Measurements from ENCODE around the gene BCS1L.

The BCS1L gene

DNA sequence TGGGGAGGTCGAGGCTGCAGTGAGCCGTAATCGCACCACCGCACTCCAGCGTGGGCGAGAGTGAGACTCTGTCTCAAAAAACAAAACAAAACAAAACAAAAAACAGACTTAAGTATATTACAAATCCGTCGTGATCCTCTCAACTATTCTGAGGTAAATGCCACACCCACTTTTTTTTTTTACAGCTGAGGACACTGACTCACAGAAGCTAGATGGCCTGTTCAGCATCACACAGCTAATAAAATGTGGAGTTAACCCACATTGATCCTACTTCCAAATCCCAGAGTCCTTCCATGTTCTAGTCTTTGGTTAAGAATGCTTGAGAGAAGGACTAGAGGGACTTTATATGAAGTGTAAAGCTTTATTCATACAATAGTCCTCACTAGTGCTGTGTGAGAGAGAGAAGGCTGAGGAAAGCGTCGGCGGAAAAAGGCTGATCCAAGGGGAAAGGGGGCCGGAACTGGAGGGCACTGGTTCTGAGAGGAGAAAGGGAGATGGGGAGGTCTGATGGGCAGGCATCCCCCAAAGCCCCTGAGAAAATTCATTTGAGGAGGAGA is 11.7 kb downstream of the BCS1L start:
- H3K4me3 ChIP-seq (replicated peaks; ENCODE audit: insufficient read depth, low read length) = peak overlapping the region; percentile 100
- H3K27me3 ChIP-seq (ENCODE audit: insufficient read depth, poor library complexity, severe bottlenecking) = no peaks in the 10 kb centered on the region
- TF ChIP-seq, protein P1, sequence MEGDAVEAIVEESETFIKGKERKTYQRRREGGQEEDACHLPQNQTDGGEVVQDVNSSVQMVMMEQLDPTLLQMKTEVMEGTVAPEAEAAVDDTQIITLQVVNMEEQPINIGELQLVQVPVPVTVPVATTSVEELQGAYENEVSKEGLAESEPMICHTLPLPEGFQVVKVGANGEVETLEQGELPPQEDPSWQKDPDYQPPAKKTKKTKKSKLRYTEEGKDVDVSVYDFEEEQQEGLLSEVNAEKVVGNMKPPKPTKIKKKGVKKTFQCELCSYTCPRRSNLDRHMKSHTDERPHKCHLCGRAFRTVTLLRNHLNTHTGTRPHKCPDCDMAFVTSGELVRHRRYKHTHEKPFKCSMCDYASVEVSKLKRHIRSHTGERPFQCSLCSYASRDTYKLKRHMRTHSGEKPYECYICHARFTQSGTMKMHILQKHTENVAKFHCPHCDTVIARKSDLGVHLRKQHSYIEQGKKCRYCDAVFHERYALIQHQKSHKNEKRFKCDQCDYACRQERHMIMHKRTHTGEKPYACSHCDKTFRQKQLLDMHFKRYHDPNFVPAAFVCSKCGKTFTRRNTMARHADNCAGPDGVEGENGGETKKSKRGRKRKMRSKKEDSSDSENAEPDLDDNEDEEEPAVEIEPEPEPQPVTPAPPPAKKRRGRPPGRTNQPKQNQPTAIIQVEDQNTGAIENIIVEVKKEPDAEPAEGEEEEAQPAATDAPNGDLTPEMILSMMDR (IDR thresholded peaks at IDR 0.05; ENCODE audit: insufficient read depth, low read length) = no peak
- TF ChIP-seq SPI1 (IDR thresholded peaks at IDR 0.05; ENCODE audit: borderline replicate concordance, low read depth) (no peak), POLR2AphosphoS5 (IDR thresholded peaks at IDR 0.05; ENCODE audit: low read depth) (no peak), GABPA (IDR thresholded peaks at IDR 0.05; ENCODE audit: low read depth) (no peak)
- TF ChIP-seq, protein P2, sequence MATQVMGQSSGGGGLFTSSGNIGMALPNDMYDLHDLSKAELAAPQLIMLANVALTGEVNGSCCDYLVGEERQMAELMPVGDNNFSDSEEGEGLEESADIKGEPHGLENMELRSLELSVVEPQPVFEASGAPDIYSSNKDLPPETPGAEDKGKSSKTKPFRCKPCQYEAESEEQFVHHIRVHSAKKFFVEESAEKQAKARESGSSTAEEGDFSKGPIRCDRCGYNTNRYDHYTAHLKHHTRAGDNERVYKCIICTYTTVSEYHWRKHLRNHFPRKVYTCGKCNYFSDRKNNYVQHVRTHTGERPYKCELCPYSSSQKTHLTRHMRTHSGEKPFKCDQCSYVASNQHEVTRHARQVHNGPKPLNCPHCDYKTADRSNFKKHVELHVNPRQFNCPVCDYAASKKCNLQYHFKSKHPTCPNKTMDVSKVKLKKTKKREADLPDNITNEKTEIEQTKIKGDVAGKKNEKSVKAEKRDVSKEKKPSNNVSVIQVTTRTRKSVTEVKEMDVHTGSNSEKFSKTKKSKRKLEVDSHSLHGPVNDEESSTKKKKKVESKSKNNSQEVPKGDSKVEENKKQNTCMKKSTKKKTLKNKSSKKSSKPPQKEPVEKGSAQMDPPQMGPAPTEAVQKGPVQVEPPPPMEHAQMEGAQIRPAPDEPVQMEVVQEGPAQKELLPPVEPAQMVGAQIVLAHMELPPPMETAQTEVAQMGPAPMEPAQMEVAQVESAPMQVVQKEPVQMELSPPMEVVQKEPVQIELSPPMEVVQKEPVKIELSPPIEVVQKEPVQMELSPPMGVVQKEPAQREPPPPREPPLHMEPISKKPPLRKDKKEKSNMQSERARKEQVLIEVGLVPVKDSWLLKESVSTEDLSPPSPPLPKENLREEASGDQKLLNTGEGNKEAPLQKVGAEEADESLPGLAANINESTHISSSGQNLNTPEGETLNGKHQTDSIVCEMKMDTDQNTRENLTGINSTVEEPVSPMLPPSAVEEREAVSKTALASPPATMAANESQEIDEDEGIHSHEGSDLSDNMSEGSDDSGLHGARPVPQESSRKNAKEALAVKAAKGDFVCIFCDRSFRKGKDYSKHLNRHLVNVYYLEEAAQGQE (IDR thresholded peaks at IDR 0.05; ENCODE audit: insufficient replicate concordance, low read depth) = no peak
- peak overlapping the region; percentile 71 for H3K27ac ChIP-seq (replicated peaks)
- no peak for DNase-seq (ENCODE audit: low read depth in 1 of 2, low spot score in 1 of 2)

DNA sequence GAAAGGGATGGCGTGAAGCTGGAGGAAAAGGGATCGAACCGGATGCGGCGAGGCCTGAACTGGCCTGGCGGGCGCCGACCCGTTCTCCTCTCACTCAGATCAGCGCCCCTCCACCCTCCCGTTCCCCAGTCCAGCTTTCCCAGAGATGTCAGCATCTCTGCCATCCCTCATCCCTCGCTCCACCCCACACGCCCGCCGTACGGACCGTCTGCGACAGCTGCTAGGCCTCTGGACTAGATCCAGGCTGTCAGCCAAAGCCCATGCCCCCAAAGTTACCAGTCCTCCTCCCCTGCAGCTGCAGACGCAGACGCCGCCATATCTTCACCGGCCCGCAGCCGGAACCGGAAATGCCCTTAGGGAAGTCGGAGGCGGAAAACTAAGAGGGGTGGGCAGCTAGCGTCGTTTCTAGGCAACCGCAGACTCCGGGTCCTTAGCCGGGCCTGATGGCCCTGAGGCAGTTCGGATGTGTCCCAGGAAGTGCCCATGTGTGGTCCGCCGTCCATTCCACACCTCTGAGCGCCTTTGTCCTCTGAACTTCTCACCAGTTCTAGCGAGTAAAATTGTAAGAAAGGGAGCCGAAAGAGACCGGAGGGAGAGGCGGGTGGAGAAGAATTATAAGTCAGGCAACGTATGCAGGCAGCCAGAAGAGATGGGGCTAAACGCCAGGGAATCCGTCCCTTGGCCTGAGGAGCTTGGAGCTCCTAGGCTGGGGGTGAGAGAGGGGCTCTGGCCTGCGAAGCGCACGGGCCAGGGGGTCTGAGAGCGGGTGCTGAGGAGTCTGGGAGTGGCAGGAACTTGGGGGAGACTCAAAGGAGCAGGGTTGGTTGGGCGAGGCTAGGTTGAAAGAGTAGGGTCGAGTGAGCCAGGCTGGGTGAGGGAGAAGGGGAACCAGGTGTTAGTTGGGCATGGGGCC is 12.4 kb downstream of the BCS1L start, which contains the start of the genes RNF25 and STK36:
Gene RNF25, minus strand, starts transcription at position 349 of the 913 bp plus-strand sequence. Its CDS starts 32 bp downstream, at position 317.
Gene STK36, plus strand, starts transcription at position 433 of the 913 bp plus-strand sequence. CDS start 744 bp downstream, outside the sequence.
- peak within 1 kb of the TSS; percentile 71 for H3K27ac ChIP-seq (replicated peaks)
- DNase-seq (ENCODE audit: low read depth in 1 of 2, low spot score in 1 of 2) = peak; percentile 63 to 82
- TF ChIP-seq, protein P2 (IDR thresholded peaks at IDR 0.05; ENCODE audit: insufficient replicate concordance, low read depth) = no peak
- peak; percentile 70; the same call in 1 of the 2 replicates for TF ChIP-seq POLR2AphosphoS5 (IDR thresholded peaks at IDR 0.05; ENCODE audit: low read depth)
- TF ChIP-seq SPI1 (IDR thresholded peaks at IDR 0.05; ENCODE audit: borderline replicate concordance, low read depth) = peak; percentile 47; the same call in 1 of the 2 replicates
- TF ChIP-seq, protein P1 (IDR thresholded peaks at IDR 0.05; ENCODE audit: insufficient read depth, low read length) = no peak
- TF ChIP-seq GABPA (IDR thresholded peaks at IDR 0.05; ENCODE audit: low read depth) = peak; percentile 97

DNA sequence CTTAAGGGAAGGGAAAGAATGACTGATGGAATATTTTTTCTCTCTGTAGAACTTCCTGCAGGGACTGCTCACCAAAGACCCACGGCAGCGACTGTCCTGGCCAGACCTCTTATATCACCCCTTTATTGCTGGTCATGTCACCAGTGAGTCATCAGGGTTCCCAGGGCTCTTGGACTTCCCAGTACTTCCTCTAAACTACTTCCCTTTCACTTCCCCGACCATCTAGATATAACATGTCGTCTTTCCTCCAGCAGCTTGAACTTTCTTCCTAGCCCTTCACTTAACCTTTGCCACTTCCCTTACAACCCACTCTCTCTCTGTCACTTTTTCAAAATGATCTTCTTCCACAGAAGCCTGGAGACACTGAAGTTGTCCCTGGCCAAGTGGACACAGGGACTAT is 19.6 kb downstream of the BCS1L start:
- peak; percentile 61 to 63 for DNase-seq (ENCODE audit: low read depth in 1 of 2, low spot score in 1 of 2)
- Histone ChIP-seq H3K4me3 (replicated peaks; ENCODE audit: insufficient read depth, low read length) (no peak overlapping the region), H3K27ac (replicated peaks) (no peak overlapping the region), H3K27me3 (ENCODE audit: insufficient read depth, poor library complexity, severe bottlenecking) (no peaks in the 10 kb centered on the region)
- TF ChIP-seq POLR2AphosphoS5 (IDR thresholded peaks at IDR 0.05; ENCODE audit: low read depth) (no peak), SPI1 (IDR thresholded peaks at IDR 0.05; ENCODE audit: borderline replicate concordance, low read depth) (no peak), GABPA (IDR thresholded peaks at IDR 0.05; ENCODE audit: low read depth) (no peak)
- TF ChIP-seq, protein P1 (IDR thresholded peaks at IDR 0.05; ENCODE audit: insufficient read depth, low read length) = no peak
- TF ChIP-seq, protein P2 (IDR thresholded peaks at IDR 0.05; ENCODE audit: insufficient replicate concordance, low read depth) = no peak

More for the DNA sequence above, 12.4 kb downstream of the BCS1L start, which contains the start of the genes RNF25 and STK36:
- H3K4me3 ChIP-seq (replicated peaks; ENCODE audit: insufficient read depth, low read length) = peak within 1 kb of the TSS; percentile 100
- H3K27me3 ChIP-seq (ENCODE audit: insufficient read depth, poor library complexity, severe bottlenecking) = no peaks in the 10 kb centered on the region

Measured in HL-60 (cell line).